Measurements from ENCODE around the gene MPP1.

MPP1 gene

DNA sequence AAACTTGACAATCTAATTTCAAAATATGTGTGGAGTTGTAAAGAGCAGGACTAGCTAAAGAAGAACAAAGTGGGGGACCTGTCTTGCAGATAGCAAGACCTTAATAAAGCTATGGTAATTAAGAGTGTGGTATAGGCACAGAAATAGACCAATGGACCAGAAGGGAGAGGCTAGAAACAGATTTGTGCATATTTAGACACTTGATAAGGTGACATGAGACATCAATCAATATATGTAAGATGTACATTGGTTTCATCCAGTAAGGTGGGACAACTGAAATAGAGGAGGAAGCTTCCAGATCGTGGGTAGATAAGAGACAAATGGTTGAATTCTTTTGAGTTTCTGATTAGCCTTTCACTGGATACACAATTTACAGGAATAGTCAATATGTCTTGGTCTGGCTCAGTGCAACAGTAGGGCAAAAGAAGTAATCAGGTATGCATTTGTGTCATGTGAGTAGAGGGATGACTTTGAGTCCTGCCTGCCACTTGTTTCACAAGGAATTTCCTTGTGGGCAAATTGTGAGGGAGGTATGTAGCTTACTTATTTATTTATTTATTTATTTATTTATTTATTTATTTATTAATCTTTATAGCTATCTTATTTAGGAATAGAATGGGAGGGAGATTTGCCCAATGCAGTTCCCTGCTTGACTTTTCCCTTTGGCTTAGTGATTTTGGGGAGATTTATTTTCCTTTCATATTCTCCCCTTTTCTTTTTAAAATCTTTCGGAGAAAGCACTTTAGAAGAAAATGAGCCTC, 7.2 kb upstream of the MPP1 start:
- FAIRE-seq: no peak

DNA sequence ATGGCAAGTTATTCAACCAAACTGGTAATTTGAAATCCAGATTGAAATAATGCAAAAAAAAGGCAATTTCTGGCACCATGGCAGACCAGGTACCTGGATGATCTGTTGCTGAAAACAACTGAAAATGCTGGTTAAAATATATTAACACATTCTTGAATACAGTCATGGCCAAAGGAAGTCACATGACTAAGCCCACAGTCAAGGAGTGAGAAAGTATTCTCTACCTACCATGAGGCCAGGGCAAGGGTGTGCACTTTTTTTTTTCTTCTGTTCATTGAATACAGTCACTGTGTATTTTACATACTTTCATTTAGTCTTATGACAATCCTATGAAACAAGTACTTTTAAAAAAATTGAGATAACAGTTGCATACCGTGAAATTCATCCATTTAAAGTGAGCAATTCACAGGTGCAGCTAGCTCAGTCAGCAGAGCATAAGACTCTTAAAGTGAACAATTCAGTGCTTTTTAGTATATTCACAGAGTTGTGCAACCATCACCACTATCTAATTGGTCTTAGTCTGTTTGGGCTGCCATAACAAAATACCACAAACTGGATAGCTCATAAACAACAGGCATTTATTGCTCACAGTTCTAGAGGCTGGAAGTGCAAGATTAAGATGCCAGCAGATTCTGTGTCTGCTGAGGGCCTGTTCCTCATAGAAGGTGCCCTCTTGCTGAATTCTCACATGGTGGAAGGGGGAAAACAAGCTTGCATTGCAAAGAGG, 4.8 kb upstream of the MPP1 start:
- FAIRE-seq: no peak

- no peak for FAIRE-seq
Observed at GRCh38 chrX:154806837-154807501, 1.7 kb upstream of the MPP1 start.

- no peak for FAIRE-seq
Observed at GRCh38 chrX:154805696-154806091, 409 bp upstream of the MPP1 start.

GRCh38 chrX:154804261-154804956, 876 bp downstream of the MPP1 start:
- no peak for FAIRE-seq

GRCh38 chrX:154802947-154803346, 2.3 kb downstream of the MPP1 start:
- no peak for FAIRE-seq

DNA sequence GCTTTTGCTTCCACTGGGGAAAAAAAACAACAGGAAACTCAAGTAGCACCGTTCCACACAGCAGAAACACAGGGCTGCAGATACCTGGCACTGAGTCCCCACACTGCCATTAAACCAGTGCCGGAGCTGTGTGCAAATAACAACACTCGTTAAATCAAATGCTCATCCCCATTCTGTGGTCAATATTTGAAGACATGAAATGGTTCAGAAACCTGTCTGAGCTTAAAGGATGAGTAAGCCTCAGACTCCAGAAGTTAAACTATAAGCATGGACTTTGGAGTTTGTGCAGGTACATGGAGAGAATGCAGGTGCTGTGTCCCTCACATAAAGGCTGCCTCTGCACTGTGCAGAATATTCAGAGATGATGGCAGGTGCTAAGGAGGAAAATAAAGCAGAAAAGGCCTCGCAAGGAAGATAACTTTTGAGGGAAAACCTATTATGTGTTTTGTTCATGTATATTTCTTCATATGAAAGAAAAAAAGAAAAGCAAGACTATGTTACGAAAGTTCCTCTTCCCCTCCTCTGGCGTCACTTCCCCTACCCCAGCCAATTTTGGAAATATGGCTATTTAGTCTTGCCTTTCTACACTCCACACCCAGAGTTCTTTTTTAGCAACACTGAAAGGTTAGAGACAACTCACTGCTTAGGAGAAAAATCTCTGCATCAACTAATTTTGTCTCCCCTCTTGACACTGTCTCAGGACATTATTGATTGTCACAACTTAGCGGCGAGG, 4.6 kb downstream of the MPP1 start:
- no peak for FAIRE-seq

GRCh38 chrX:154799556-154800348, 5.5 kb downstream of the MPP1 start:
- FAIRE-seq: no peak

DNA sequence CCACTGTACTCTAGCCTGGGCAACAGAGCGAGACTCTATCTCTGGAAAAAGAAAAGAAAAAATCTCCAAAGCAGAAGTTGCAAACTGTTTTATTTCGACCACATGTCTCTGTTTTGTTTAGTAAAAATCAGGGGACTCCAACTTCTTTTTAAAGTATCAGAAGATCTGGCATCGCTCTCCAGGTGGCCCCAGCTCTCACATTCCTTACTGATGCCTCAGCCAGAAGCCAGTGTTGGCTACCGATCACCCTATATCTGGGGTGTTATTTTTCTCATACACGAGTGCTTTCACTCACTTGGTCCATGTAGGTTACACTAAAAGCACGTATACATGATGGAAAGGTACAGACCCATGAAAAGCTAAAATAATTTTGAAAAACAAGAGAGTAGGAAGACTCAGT, 8.3 kb downstream of the MPP1 start:
- no peak for FAIRE-seq

- no peak for FAIRE-seq
Observed at GRCh38 chrX:154795016-154795415, 10.3 kb downstream of the MPP1 start.

GRCh38 chrX:154793084-154793795, 12.0 kb downstream of the MPP1 start:
- FAIRE-seq: no peak

- FAIRE-seq: no peak
Observed at GRCh38 chrX:154791939-154792338, 13.3 kb downstream of the MPP1 start.

- FAIRE-seq: no peak
Observed at GRCh38 chrX:154791467-154791866, 13.8 kb downstream of the MPP1 start.

DNA sequence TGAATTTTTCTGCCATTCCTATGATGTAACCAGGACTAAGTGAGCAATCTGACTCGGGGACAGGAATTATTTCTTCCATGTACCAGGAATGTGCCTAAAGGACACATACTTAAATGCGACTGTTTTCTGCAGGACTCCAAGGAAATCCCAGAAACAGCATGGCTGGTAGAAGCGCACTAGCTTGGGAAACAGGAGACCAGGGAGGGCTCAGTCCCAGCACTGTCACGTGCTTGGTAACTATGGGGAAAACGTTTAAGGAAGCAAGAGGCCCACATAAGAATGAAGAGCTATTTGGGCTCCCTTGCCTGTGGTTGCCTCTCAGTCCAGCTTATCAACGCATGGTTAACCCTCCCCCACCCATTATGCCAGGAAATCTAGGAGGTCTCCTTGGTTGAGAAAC, 19.6 kb downstream of the MPP1 start:
- no peak for FAIRE-seq

DNA sequence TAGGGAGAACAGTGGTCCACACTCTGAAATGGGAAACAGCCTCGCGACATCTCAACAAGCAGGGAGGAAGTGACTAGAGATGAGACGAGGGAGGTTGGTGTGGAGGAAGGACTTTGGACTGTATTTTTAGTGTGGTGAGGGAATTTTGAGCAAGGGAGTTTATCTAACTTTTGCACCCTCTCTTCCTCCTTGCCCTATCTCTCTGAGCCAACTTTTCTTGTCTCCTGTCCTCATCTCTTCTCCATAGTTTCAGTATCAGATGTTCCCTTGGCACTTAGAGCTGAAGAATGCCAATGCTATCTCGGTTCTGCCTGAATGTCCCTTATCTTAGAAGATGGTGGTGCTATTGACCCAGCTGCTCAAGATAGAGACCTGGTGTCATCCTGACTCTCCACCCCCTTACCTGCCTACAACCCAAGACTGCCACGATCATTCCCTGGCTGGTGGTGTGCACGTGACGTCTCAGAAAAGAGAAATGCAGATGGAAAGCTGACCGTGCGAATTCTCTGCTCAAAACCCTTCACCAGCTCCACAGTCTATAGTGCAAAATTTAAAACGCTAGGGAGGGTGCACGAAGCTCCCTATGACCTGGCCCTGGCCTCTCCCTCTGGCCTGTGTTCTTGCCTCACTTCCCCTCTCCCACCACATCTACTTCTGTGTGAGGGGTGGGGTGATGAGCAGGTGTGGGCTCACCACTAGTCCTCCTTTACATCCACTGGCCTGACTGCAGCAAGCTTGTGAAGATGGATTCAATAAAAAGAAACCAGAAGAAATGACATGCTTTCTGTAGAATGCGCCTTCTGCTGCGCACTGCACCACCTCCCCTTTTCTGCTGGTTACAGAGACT, 20.9 kb downstream of the MPP1 start:
- no peak for FAIRE-seq

GRCh38 chrX:154780968-154781367, 24.3 kb downstream of the MPP1 start:
- no peak for FAIRE-seq

DNA sequence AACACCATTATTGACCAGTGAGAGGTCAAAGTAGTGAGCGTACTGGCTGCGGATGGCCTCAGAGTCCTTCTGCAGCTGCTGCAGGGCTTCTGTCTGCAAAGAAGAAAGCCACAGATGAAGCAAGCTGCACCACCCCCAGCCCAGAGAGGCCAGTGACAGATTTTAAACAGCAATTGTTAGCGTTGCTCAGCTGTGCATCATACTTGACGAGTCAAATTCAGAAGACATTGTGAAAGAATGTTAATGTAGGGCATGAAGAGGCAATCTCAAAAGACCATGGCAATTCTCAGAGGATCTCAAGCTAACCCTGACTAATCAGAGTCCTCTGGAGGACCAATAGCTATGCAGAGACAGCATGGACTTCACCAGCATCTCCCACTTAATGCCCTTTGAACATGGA, 26.0 kb downstream of the MPP1 start:
- no peak for FAIRE-seq

GRCh38 chrX:154776753-154777152, 28.5 kb downstream of the MPP1 start:
- no peak for FAIRE-seq

- FAIRE-seq: no peak
Observed at GRCh38 chrX:154775419-154776349, 29.6 kb downstream of the MPP1 start.

Measured in G401.6 (cell line).